Measurements from ENCODE around the gene LPO. TPM values are rescaled to one million over a fixed set of nuclear protein-coding genes. Genes with fewer than 3 reads are reported as not detected.

The LPO gene
- total and polyA plus RNA-seq, 10 of the 15 experiments (the other 5 are each of a cell fraction or from before 2014, with no cell fraction given) = 0.03 to 0.11 (median 0.06) TPM; not detected in 7

DNA sequence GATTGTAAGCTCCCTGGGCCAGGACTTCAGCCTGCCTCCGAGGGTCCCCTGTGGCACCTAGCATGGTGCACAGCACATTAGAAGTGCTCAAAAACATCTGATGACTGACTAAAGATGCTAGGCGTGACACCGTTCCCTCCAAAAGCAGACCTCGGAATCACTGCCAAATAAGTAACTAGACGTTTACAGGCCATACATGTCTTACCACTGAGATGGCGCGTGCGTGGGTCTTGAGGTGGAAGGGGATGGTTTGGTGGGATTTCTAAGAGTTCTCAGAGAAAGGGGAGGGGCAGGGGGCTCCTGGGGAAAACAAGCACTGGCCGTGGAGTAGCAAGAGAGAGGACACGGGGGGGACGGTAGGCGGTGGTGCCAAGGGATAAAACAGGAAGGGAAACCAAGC lies 29.9 kb downstream of the LPO start:
- CTCF ChIA-PET = no interaction called here
- POLR2A ChIA-PET = no interaction called here
- 52% methylated on average over 8 of the region's 12 CpGs for WGBS (ENCODE audit: insufficient coverage, insufficient replicate concordance, low lambda C conversion rate, missing lambda C conversion rate)
- H3K9me3 ChIP-seq (replicated peaks; ENCODE audit: control insufficient read depth, insufficient read depth, low read length) = no peaks in the 10 kb centered on the region
- H3K4me1 ChIP-seq (ENCODE audit: control insufficient read depth, insufficient read depth, low read length) = no peaks in the 10 kb centered on the region
- H2AFZ ChIP-seq (ENCODE audit: control insufficient read depth, low read depth, low read length) = no peak overlapping the region
- H3K27ac ChIP-seq (ENCODE audit: control insufficient read depth, insufficient read depth) = no peak overlapping the region
- no peaks in the 10 kb centered on the region for H3K36me3 ChIP-seq (ENCODE audit: control insufficient read depth in 2 of 2, insufficient read depth in 2 of 2, low read length in 1 of 2)
- BruUV-seq (replicated peaks) = no TSS peak
- DNase-seq (ENCODE audit: low read depth, low spot score) = no peak
- no peak overlapping the region for H3K9ac ChIP-seq (ENCODE audit: control insufficient read depth, insufficient read depth, low read length)
- H4K20me1 ChIP-seq (ENCODE audit: control insufficient read depth, insufficient read depth) = no peaks in the 10 kb centered on the region
- RAD21 ChIA-PET (ENCODE audit: unreplicated experiment) = no interaction called here
- SMC1A ChIA-PET (ENCODE audit: uncharacterized antibody, unreplicated experiment) = no interaction called here
- H3K4me3 ChIP-seq = no peak overlapping the region
- peaks cover 2 to 4% of the 10 kb centered on the region in 2 experiments; a peak in 1 of 4 replicates for H3K27me3 ChIP-seq (replicated peaks in 1 of 2; ENCODE audit: control insufficient read depth in 2 of 2, insufficient read depth in 2 of 2, low read length in 1 of 2)
- intact Hi-C loops (cut with micrococcal nuclease; ENCODE audit: unreplicated experiment) (no loop called here), in situ Hi-C loops (cut with MboI) (no loop called here)
- no peak overlapping the region for H3K4me2 ChIP-seq (ENCODE audit: control insufficient read depth, insufficient read depth)
- no peaks in the 10 kb centered on the region for H3K79me2 ChIP-seq (ENCODE audit: control insufficient read depth, insufficient read depth, low read length)
- no peak for ATAC-seq
- no peak for FAIRE-seq
- TF ChIP-seq, protein P1, sequence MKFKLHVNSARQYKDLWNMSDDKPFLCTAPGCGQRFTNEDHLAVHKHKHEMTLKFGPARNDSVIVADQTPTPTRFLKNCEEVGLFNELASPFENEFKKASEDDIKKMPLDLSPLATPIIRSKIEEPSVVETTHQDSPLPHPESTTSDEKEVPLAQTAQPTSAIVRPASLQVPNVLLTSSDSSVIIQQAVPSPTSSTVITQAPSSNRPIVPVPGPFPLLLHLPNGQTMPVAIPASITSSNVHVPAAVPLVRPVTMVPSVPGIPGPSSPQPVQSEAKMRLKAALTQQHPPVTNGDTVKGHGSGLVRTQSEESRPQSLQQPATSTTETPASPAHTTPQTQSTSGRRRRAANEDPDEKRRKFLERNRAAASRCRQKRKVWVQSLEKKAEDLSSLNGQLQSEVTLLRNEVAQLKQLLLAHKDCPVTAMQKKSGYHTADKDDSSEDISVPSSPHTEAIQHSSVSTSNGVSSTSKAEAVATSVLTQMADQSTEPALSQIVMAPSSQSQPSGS (IDR thresholded peaks at IDR 0.05; ENCODE audit: low read length) = no peak
- TF ChIP-seq ESRRA (IDR thresholded peaks at IDR 0.05; ENCODE audit: low read length) (no peak), RELA (IDR thresholded peaks at IDR 0.05; ENCODE audit: borderline replicate concordance, partially characterized antibody) (no peak), FOXK2 (IDR thresholded peaks at IDR 0.05) (no peak), ZSCAN29 (IDR thresholded peaks at IDR 0.05) (no peak), BACH1 (IDR thresholded peaks at IDR 0.05; ENCODE audit: borderline replicate concordance) (no peak), BRCA1 (IDR thresholded peaks at IDR 0.05; ENCODE audit: low read depth, low read length) (no peak), EGR1 (IDR thresholded peaks at IDR 0.05; ENCODE audit: borderline replicate concordance in 1 of 2, low read depth in 2 of 2, low read length in 2 of 2) (no peak), SREBF1 (IDR thresholded peaks at IDR 0.05; ENCODE audit: low read length) (no peak), SPI1 (IDR thresholded peaks at IDR 0.05; ENCODE audit: borderline replicate concordance, insufficient read depth, low read depth, low read length) (no peak), TARDBP (IDR thresholded peaks at IDR 0.05; ENCODE audit: borderline replicate concordance) (no peak), MXI1 (IDR thresholded peaks at IDR 0.05; ENCODE audit: low read depth, low read length) (no peak), GATAD2B (conservative IDR thresholded peaks at IDR 0.05; ENCODE audit: low read depth) (no peak)
- TF ChIP-seq, protein P2, sequence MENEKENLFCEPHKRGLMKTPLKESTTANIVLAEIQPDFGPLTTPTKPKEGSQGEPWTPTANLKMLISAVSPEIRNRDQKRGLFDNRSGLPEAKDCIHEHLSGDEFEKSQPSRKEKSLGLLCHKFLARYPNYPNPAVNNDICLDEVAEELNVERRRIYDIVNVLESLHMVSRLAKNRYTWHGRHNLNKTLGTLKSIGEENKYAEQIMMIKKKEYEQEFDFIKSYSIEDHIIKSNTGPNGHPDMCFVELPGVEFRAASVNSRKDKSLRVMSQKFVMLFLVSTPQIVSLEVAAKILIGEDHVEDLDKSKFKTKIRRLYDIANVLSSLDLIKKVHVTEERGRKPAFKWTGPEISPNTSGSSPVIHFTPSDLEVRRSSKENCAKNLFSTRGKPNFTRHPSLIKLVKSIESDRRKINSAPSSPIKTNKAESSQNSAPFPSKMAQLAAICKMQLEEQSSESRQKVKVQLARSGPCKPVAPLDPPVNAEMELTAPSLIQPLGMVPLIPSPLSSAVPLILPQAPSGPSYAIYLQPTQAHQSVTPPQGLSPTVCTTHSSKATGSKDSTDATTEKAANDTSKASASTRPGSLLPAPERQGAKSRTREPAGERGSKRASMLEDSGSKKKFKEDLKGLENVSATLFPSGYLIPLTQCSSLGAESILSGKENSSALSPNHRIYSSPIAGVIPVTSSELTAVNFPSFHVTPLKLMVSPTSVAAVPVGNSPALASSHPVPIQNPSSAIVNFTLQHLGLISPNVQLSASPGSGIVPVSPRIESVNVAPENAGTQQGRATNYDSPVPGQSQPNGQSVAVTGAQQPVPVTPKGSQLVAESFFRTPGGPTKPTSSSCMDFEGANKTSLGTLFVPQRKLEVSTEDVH (IDR thresholded peaks at IDR 0.05; ENCODE audit: low read depth, partially characterized antibody) = no peak

Data from GM12878 (cell line).